Neuronal stem cell (in vitro differentiated cells): ENCODE data around the gene SAMD11.

Experiments used
- DNase-seq: peaks from one replicate; pipeline ENCODE4 v3.0.0-alpha.2; 2013; ENCODE audit warnings: low spot score
- H2AFZ ChIP-seq: one replicate; pipeline ENCODE4 v1.6.1; 2013; ENCODE audit warnings: mild to moderate bottlenecking, low read length, inconsistent platforms
- H2AK5ac ChIP-seq: 2 replicates; pipeline ENCODE4 v1.6.1; 2013; ENCODE audit warnings: low read depth, mild to moderate bottlenecking, inconsistent platforms, low read length, moderate library complexity, mixed read lengths
- H2BK120ac ChIP-seq: 2 replicates; pipeline ENCODE4 v1.6.1; 2013; ENCODE audit warnings: low read depth, mild to moderate bottlenecking, inconsistent platforms, low read length, moderate library complexity, mixed read lengths
- H2BK12ac ChIP-seq: one replicate; pipeline ENCODE4 v1.6.1; 2013; ENCODE audit warnings: low read length, inconsistent platforms
- H2BK15ac ChIP-seq: 2 replicates; pipeline ENCODE4 v1.6.1; 2013; ENCODE audit warnings: mild to moderate bottlenecking, low read length, inconsistent platforms, mixed read lengths
- H2BK5ac ChIP-seq: one replicate; pipeline ENCODE4 v1.6.1; 2013; ENCODE audit warnings: inconsistent platforms, mild to moderate bottlenecking, low read length, moderate library complexity
- H3K14ac ChIP-seq: one replicate; pipeline ENCODE4 v1.6.1; 2013; ENCODE audit warnings: low read length, inconsistent platforms
- H3K18ac ChIP-seq: 2 replicates; pipeline ENCODE4 v1.6.1; 2013; ENCODE audit warnings: low read length, inconsistent platforms
- H3K23ac ChIP-seq: 2 replicates; pipeline ENCODE4 v1.6.1; 2013; ENCODE audit warnings: low read depth, mild to moderate bottlenecking, mixed read lengths, low read length, inconsistent platforms; ENCODE audit not compliant: poor library complexity
- H3K27ac ChIP-seq: replicated peaks from 3 replicates; pipeline ENCODE4 v1.5.1; 2013; ENCODE audit warnings: low read length, inconsistent platforms
- H3K27me3 ChIP-seq, 3 experiments: 2 replicates each; pipeline ENCODE4 v1.6.1; 2013; ENCODE audit warnings: low read length in 3 of 3, mild to moderate bottlenecking in 2 of 3, inconsistent platforms in 1 of 3, low read depth in 1 of 3, mixed read lengths in 1 of 3, moderate library complexity in 1 of 3; ENCODE audit not compliant: control insufficient read depth in 3 of 3, insufficient read depth in 3 of 3
- H3K36me3 ChIP-seq, 2 donors: replicated peaks in 1 of 2; 2 replicates each; pipeline ENCODE4 v1.6.1; 2013; ENCODE audit warnings: low read length in 2 of 2; ENCODE audit not compliant: control insufficient read depth in 2 of 2, insufficient read depth in 2 of 2
- H3K4ac ChIP-seq: 2 replicates; pipeline ENCODE4 v1.6.1; 2013; ENCODE audit warnings: inconsistent platforms, mild to moderate bottlenecking, low read length, moderate library complexity
- H3K4me1 ChIP-seq, 2 donors: 1 replicate in 1 of 2; 2 replicates in 1 of 2; pipeline ENCODE4 v1.6.1; 2013; ENCODE audit warnings: low read length in 2 of 2, low read depth in 1 of 2; ENCODE audit not compliant: control insufficient read depth in 2 of 2, insufficient read depth in 1 of 2
- H3K4me2 ChIP-seq: one replicate; pipeline ENCODE4 v1.6.1; 2013; ENCODE audit warnings: mild to moderate bottlenecking, low read length, inconsistent platforms; ENCODE audit not compliant: insufficient read depth, poor library complexity, severe bottlenecking
- H3K4me3 ChIP-seq, 2 donors: 2 replicates each; pipeline ENCODE4 v1.5.1; 2013; ENCODE audit warnings: low read length in 2 of 2, mild to moderate bottlenecking in 2 of 2, inconsistent platforms in 1 of 2, moderate library complexity in 1 of 2
- H3K79me1 ChIP-seq: one replicate; pipeline ENCODE4 v1.6.1; 2013; ENCODE audit warnings: low read depth, mild to moderate bottlenecking, inconsistent platforms, low read length, moderate library complexity
- H3K9ac ChIP-seq: one replicate; pipeline ENCODE4 v1.6.1; 2013; ENCODE audit warnings: mild to moderate bottlenecking, low read depth, low read length, inconsistent platforms; ENCODE audit not compliant: poor library complexity
- H3K9me3 ChIP-seq, 2 donors: replicated peaks in 1 of 2; 2 replicates each; pipeline versions ENCODE3 to v1.6.1; 2013; ENCODE audit warnings: low read length in 2 of 2, mild to moderate bottlenecking in 2 of 2, inconsistent platforms in 1 of 2, low read depth in 1 of 2, mixed read lengths in 1 of 2, moderate library complexity in 1 of 2; ENCODE audit not compliant: control insufficient read depth in 2 of 2, insufficient read depth in 1 of 2
- H4K8ac ChIP-seq: one replicate; pipeline ENCODE4 v1.6.1; 2013; ENCODE audit warnings: low read depth, mild to moderate bottlenecking, inconsistent platforms, low read length, moderate library complexity
- H4K91ac ChIP-seq: one replicate; pipeline ENCODE4 v1.6.1; 2013; ENCODE audit warnings: low read length, low read depth, mild to moderate bottlenecking, inconsistent platforms; ENCODE audit not compliant: poor library complexity
- WGBS, 2 donors: extraction: QIAGEN DNeasy Blood & Tissue Kit; methylation state at CpG; one replicate each; pipeline ENCODE4 v1.1.7; 2013; ENCODE audit warnings: missing lambda C conversion rate in 2 of 2, mixed read lengths in 1 of 2; ENCODE audit not compliant: insufficient read length in 2 of 2, insufficient replicate concordance in 1 of 2; ENCODE audit errors: extremely low coverage in 2 of 2; 5-methylcytosine and 5-hydroxymethylcytosine counted together

The SAMD11 gene

GRCh38 chr1:932173-932510 lies 8.4 kb downstream of the SAMD11 start:
- Histone ChIP-seq H3K4ac (no peak overlapping the region), H3K9ac (peak overlapping the region; percentile 7), H3K79me1 (no peaks in the 10 kb centered on the region), H3K23ac (no peak overlapping the region), H3K4me1 (peaks cover 6 to 14% of the 10 kb centered on the region in 2 donors), H3K4me3 (no peak overlapping the region), H2BK12ac (no peak overlapping the region), H2AK5ac (peak overlapping the region; percentile 1), H2BK15ac (no peak overlapping the region), H2AFZ (no peak overlapping the region), H3K14ac (no peak overlapping the region), H3K27ac (no peak overlapping the region), H2BK5ac (no peak overlapping the region), H4K8ac (no peak overlapping the region), H3K36me3 (no peaks in the 10 kb centered on the region), H2BK120ac (no peak overlapping the region), H4K91ac (no peak overlapping the region), H3K4me2 (no peak overlapping the region), H3K9me3 (peaks cover 0 to 6% of the 10 kb centered on the region in 2 donors), H3K27me3 (peaks cover 26 to 89% (median 89%) of the 10 kb centered on the region in 3 experiments), H3K18ac (peak overlapping the region; percentile 13)
- no peak for DNase-seq
- WGBS, 2 donors: no CpG with 5 or more reads among the region's 16 CpGs

GRCh38 chr1:932776-933602 lies 9.3 kb downstream of the SAMD11 start:
- peaks cover 0 to 6% of the 10 kb centered on the region in 2 donors for H3K9me3 ChIP-seq
- H3K18ac ChIP-seq: peak overlapping the region; percentile 48
- H3K14ac ChIP-seq: peak overlapping the region; percentile 17
- H2BK120ac ChIP-seq: no peak overlapping the region
- peak overlapping the region; percentile 52 for H2AK5ac ChIP-seq
- peaks cover 22 to 89% (median 86%) of the 10 kb centered on the region in 3 experiments for H3K27me3 ChIP-seq
- peak overlapping the region; percentile 61 for H3K23ac ChIP-seq
- H2AFZ ChIP-seq: no peak overlapping the region
- H4K8ac ChIP-seq: no peak overlapping the region
- H2BK15ac ChIP-seq: no peak overlapping the region
- H3K36me3 ChIP-seq: no peaks in the 10 kb centered on the region
- no peaks in the 10 kb centered on the region for H3K79me1 ChIP-seq
- H3K4me1 ChIP-seq: peaks cover 6 to 14% of the 10 kb centered on the region in 2 donors
- no peak overlapping the region for H3K9ac ChIP-seq
- peak overlapping the region; percentile 41 for H2BK12ac ChIP-seq
- no peak overlapping the region for H2BK5ac ChIP-seq
- H3K4me3 ChIP-seq: no peak overlapping the region
- H3K4me2 ChIP-seq: no peak overlapping the region
- H3K27ac ChIP-seq: no peak overlapping the region
- no peak overlapping the region for H4K91ac ChIP-seq
- no CpG with 5 or more reads among the region's 25 CpGs for WGBS, 2 donors
- no peak for DNase-seq
- no peak overlapping the region for H3K4ac ChIP-seq

DNA sequence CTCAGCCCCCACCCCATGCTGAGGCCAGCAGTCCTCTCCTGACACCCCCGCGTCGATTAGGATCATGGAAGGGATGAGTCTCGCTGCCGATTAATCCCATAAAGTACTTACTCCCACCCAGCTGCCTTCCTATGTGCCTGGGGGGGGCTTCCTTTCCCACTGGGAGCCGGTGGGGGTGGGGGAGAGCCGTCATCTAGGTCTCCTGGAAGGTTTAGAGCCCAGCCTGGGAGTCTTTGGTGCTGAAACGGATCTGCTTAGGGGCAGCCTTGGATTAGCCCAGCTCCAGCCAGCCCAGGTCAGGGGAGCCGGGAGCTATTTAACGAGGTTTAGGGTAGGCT lies 9.8 kb downstream of the SAMD11 start:
- Histone ChIP-seq H3K14ac (peak overlapping the region; percentile 17), H3K27me3 (peaks cover 23 to 91% (median 87%) of the 10 kb centered on the region in 3 experiments), H2BK15ac (no peak overlapping the region), H3K9ac (no peak overlapping the region), H3K4ac (no peak overlapping the region), H2AK5ac (no peak overlapping the region), H3K79me1 (no peaks in the 10 kb centered on the region), H4K8ac (no peak overlapping the region), H3K18ac (no peak overlapping the region), H3K9me3 (peaks cover 0 to 6% of the 10 kb centered on the region in 2 donors), H3K4me3 (no peak overlapping the region), H3K4me1 (peaks cover 7 to 14% of the 10 kb centered on the region in 2 donors), H2BK5ac (no peak overlapping the region), H3K23ac (no peak overlapping the region), H2AFZ (no peak overlapping the region), H3K27ac (no peak overlapping the region), H2BK12ac (no peak overlapping the region), H3K4me2 (no peak overlapping the region), H4K91ac (no peak overlapping the region), H3K36me3 (no peaks in the 10 kb centered on the region), H2BK120ac (no peak overlapping the region)
- DNase-seq: no peak
- WGBS, 2 donors: no CpG with 5 or more reads among the region's 10 CpGs

GRCh38 chr1:934991-935750 lies 11.4 kb downstream of the SAMD11 start:
- Histone ChIP-seq H3K36me3 (no peaks in the 10 kb centered on the region), H3K9ac (peak overlapping the region; percentile 70), H4K8ac (no peak overlapping the region), H2BK15ac (peak overlapping the region; percentile 92), H3K18ac (peak overlapping the region; percentile 97), H3K4me3 (no peak overlapping the region), H3K14ac (peak overlapping the region; percentile 82), H3K9me3 (peaks cover 0 to 6% of the 10 kb centered on the region in 2 donors), H4K91ac (peak overlapping the region; percentile 79), H2BK12ac (no peak overlapping the region), H3K23ac (peak overlapping the region; percentile 6), H3K79me1 (no peaks in the 10 kb centered on the region), H3K4ac (peak overlapping the region; percentile 89), H3K27me3 (peaks cover 36 to 91% (median 86%) of the 10 kb centered on the region in 3 experiments), H3K4me2 (no peak overlapping the region), H3K4me1 (peaks cover 18 to 22% of the 10 kb centered on the region in 2 donors), H2AFZ (peak overlapping the region; percentile 49), H2AK5ac (peak overlapping the region; percentile 97), H2BK120ac (peak overlapping the region; percentile 72), H3K27ac (no peak overlapping the region), H2BK5ac (no peak overlapping the region)
- no peak for DNase-seq
- whole genome bisulfite sequencing, 2 donors: no CpG with 5 or more reads among the region's 37 CpGs
